WTC11 (cell line): Measurements from ENCODE around the gene LIMS2. TPM values are rescaled to one million over a fixed set of nuclear protein-coding genes. Genes with fewer than 3 reads are reported as not detected.
A peak's percentile ranks its signal among the peaks of the same experiment; 100 is the strongest.

Experiments
- ATAC-seq: fragments of 200-7000 bp; cut with Tn5 transposase; 2 replicates; pipeline ENCODE4 v1.10.0; 2021; ENCODE audit warnings: mild to moderate bottlenecking, moderate library complexity
- CTCF ChIA-PET: fragments of 300-600 bp; sonication (Branson Sonifier 250); formaldehyde crosslinking; loops from one replicate; lab custom pipeline; 2021; ENCODE audit warnings: antibody characterized with exemption; lab: Charles Lee
- POLR2A ChIA-PET: fragments of 350-600 bp; sonication (Branson Sonifier 250); formaldehyde crosslinking; loops from one replicate; lab custom pipeline; 2021; ENCODE audit warnings: antibody characterized with exemption; lab: Charles Lee
- DNase-seq: peaks from one replicate; pipeline ENCODE4 v3.0.0; 2021; ENCODE audit warnings: low spot score
- H3K27ac Mint-ChIP-seq: 2 replicates; pipeline ENCODE4 v1.8.0; 2021; ENCODE audit warnings: mixed read lengths
- H3K27me3 Mint-ChIP-seq: 2 replicates; pipeline ENCODE4 v1.8.0; 2021; ENCODE audit warnings: low read depth, mild to moderate bottlenecking, moderate library complexity, mixed read lengths
- H3K36me3 Mint-ChIP-seq: 2 replicates; pipeline ENCODE4 v1.8.0; 2021; ENCODE audit warnings: mixed read lengths
- H3K4me1 Mint-ChIP-seq: 2 replicates; pipeline ENCODE4 v1.8.0; 2022; ENCODE audit warnings: mixed read lengths
- H3K4me3 Mint-ChIP-seq: 2 replicates; pipeline ENCODE4 v1.8.0; 2021; ENCODE audit warnings: mild to moderate bottlenecking, moderate library complexity, mixed read lengths
- H3K9me3 Mint-ChIP-seq: 2 replicates; pipeline ENCODE4 v1.8.0; 2021; ENCODE audit warnings: mixed read lengths
- CREM ChIP-seq: sonication (generic); formaldehyde crosslinking; IDR thresholded peaks from 2 replicates; pipeline ENCODE4 v1.8.1; 2022; ENCODE audit warnings: mild to moderate bottlenecking, missing genetic modification reagents, moderate library complexity
- E2F4 ChIP-seq: sonication (generic); formaldehyde crosslinking; IDR thresholded peaks from 2 replicates; pipeline ENCODE4 v1.8.1; 2022; ENCODE audit warnings: low read depth, mild to moderate bottlenecking, moderate library complexity, missing genetic modification reagents, borderline replicate concordance
- ELF4 ChIP-seq: sonication (generic); formaldehyde crosslinking; IDR thresholded peaks from 2 replicates; pipeline ENCODE4 v1.8.1; 2022; ENCODE audit warnings: low read depth, mild to moderate bottlenecking, moderate library complexity, missing genetic modification reagents
- ESRRA ChIP-seq: sonication (generic); formaldehyde crosslinking; IDR thresholded peaks from 2 replicates; pipeline ENCODE4 v1.8.1; 2022; ENCODE audit warnings: mild to moderate bottlenecking, missing genetic modification reagents, borderline replicate concordance
- FOXK1 ChIP-seq: sonication (generic); formaldehyde crosslinking; IDR thresholded peaks from 2 replicates; pipeline ENCODE4 v1.8.0; 2022; ENCODE audit warnings: mild to moderate bottlenecking, moderate library complexity, missing genetic modification reagents
- FOXP1 ChIP-seq: sonication (generic); formaldehyde crosslinking; IDR thresholded peaks from 2 replicates; pipeline ENCODE4 v1.8.0; 2022; ENCODE audit warnings: missing genetic modification reagents, mild to moderate bottlenecking, moderate library complexity, borderline replicate concordance
- GRHL2 ChIP-seq: fragments of 250-450 bp; sonication (Bioruptor Pico); IDR thresholded peaks from 2 replicates; pipeline ENCODE4 v1.8.0; 2022; ENCODE audit warnings: mild to moderate bottlenecking, moderate library complexity; ENCODE audit not compliant: insufficient replicate concordance, severe bottlenecking
- HMGA2 ChIP-seq: fragments of 250-450 bp; sonication (Bioruptor Pico); IDR thresholded peaks from 2 replicates; pipeline ENCODE4 v1.4.0; 2021; ENCODE audit warnings: mild to moderate bottlenecking, moderate library complexity
- JUN ChIP-seq: sonication (generic); formaldehyde crosslinking; IDR thresholded peaks from 2 replicates; pipeline ENCODE4 v1.8.0; 2023; ENCODE audit warnings: mild to moderate bottlenecking, missing genetic modification reagents
- MXD4 ChIP-seq: fragments of 250-450 bp; sonication (Bioruptor Pico); IDR thresholded peaks from 2 replicates; pipeline ENCODE4 v1.8.0; 2021; ENCODE audit warnings: mild to moderate bottlenecking, moderate library complexity, borderline replicate concordance
- NFE2L1 ChIP-seq: sonication (generic); formaldehyde crosslinking; IDR thresholded peaks from 2 replicates; pipeline ENCODE4 v1.8.1; 2023; ENCODE audit warnings: missing genetic modification reagents
- NR3C1 ChIP-seq: sonication (generic); formaldehyde crosslinking; conservative IDR thresholded peaks from 2 replicates; pipeline ENCODE4 v1.8.1; 2023; ENCODE audit warnings: low read depth, mild to moderate bottlenecking, missing genetic modification reagents
- PRDM15 ChIP-seq: sonication (generic); formaldehyde crosslinking; IDR thresholded peaks from 2 replicates; pipeline ENCODE4 v1.8.0; 2022; ENCODE audit warnings: missing genetic modification reagents
- PRRX2 ChIP-seq: fragments of 250-450 bp; sonication (Bioruptor Pico); IDR thresholded peaks from 2 replicates; pipeline ENCODE4 v1.8.0; 2021; ENCODE audit warnings: mild to moderate bottlenecking
- RELA ChIP-seq: sonication (generic); formaldehyde crosslinking; IDR thresholded peaks from 2 replicates; pipeline ENCODE4 v1.8.1; 2022; ENCODE audit warnings: missing genetic modification reagents, mild to moderate bottlenecking, borderline replicate concordance
- TCF7 ChIP-seq: sonication (generic); formaldehyde crosslinking; IDR thresholded peaks from 2 replicates; pipeline ENCODE4 v1.8.0; 2022; ENCODE audit warnings: mild to moderate bottlenecking, low read depth, missing genetic modification reagents, moderate library complexity
- TEAD4 ChIP-seq: sonication (generic); formaldehyde crosslinking; IDR thresholded peaks from 2 replicates; pipeline ENCODE4 v1.8.0; 2022; ENCODE audit warnings: mild to moderate bottlenecking, missing genetic modification reagents
- ZBTB43 ChIP-seq: sonication (generic); formaldehyde crosslinking; IDR thresholded peaks from 2 replicates; pipeline ENCODE4 v1.8.1; 2023; ENCODE audit warnings: mild to moderate bottlenecking, missing genetic modification reagents
- ZNF232 ChIP-seq: sonication (generic); formaldehyde crosslinking; IDR thresholded peaks from 2 replicates; pipeline ENCODE4 v1.8.0; 2022; ENCODE audit warnings: mild to moderate bottlenecking, missing genetic modification reagents
- ZNF671 ChIP-seq: fragments of 250-450 bp; sonication (Bioruptor Pico); IDR thresholded peaks from 2 replicates; pipeline ENCODE4 v1.8.0; 2021; ENCODE audit warnings: mild to moderate bottlenecking
- ZSCAN18 ChIP-seq: fragments of 250-450 bp; sonication (Bioruptor Pico); IDR thresholded peaks from 2 replicates; pipeline ENCODE4 v2.1.2; 2022; ENCODE audit warnings: mild to moderate bottlenecking, moderate library complexity
- total RNA-seq: library from RNA; stranded (reverse); gene quantifications from 3 replicates; pipeline ENCODE4 v1.2.3, GENCODE V29; 2021

LIMS2 gene
- total RNA-seq, 1 experiment from 2014 or later, result 2.4 TPM

- Mint-ChIP-seq H3K36me3 (no peaks in the 10 kb centered on the region), H3K27ac (no peak overlapping the region), H3K9me3 (no peaks in the 10 kb centered on the region), H3K27me3 (peaks cover 2% of the 10 kb centered on the region; the same call in 1 of the 2 replicates), H3K4me1 (peaks cover 2% of the 10 kb centered on the region; the same call in 1 of the 2 replicates), H3K4me3 (no peak overlapping the region)
- no peak for DNase-seq
- TF ChIP-seq E2F4 (CRISPR knock-in tag), result no peak
- no peak for TF ChIP-seq ZNF232 (CRISPR knock-in tag)
- no peak for TF ChIP-seq TEAD4 (CRISPR knock-in tag)
- TF ChIP-seq NFE2L1, result no peak
- no peak for TF ChIP-seq MXD4
- no peak for TF ChIP-seq ZBTB43 (CRISPR knock-in tag)
- TF ChIP-seq RELA, result no peak
- TF ChIP-seq JUN (CRISPR knock-in tag), result no peak
- no peak for TF ChIP-seq NR3C1 (CRISPR knock-in tag)
- no peak for TF ChIP-seq PRRX2 (CRISPR knock-in tag)
- TF ChIP-seq ZNF671 (CRISPR knock-in tag), result no peak
- no peak for TF ChIP-seq ZSCAN18 (CRISPR knock-in tag)
- TF ChIP-seq GRHL2 (CRISPR knock-in tag), result no peak
- TF ChIP-seq ESRRA (CRISPR knock-in tag), result no peak
- no peak for TF ChIP-seq ELF4 (CRISPR knock-in tag)
- ATAC-seq, result no peak
- CTCF ChIA-PET, result interaction anchor here (0.6 to 5.1 kb wide), 3 partner anchors 42 to 453 kb away, joined by 3 to 59 read pairs (median 5); no protein-coding TSS in a partner anchor
- POLR2A ChIA-PET, result no interaction called here
These were observed 21.1 kb downstream of the LIMS2 start for GRCh38 chr2:127654084-127654837.

- peaks cover 2% of the 10 kb centered on the region; the same call in 1 of the 2 replicates for H3K27me3 Mint-ChIP-seq
- H3K36me3 Mint-ChIP-seq, result no peaks in the 10 kb centered on the region
These were observed 21.8 kb downstream of the LIMS2 start for GRCh38 chr2:127653421-127654083.

GRCh38 chr2:127652786-127653357 is 22.5 kb downstream of the LIMS2 start:
- H3K27me3 Mint-ChIP-seq, result peaks cover 2% of the 10 kb centered on the region; the same call in 1 of the 2 replicates
- peak overlapping the region; percentile 8 for H3K27ac Mint-ChIP-seq
- DNase-seq, result no peak
- H3K4me3 Mint-ChIP-seq, result no peak overlapping the region
- no peaks in the 10 kb centered on the region for H3K9me3 Mint-ChIP-seq
- no peak for ATAC-seq
- H3K36me3 Mint-ChIP-seq, result no peaks in the 10 kb centered on the region
- ChIA-PET CTCF (interaction anchor here (1.0 to 5.1 kb wide), 6 partner anchors 11 to 61 kb away, joined by 3 to 59 read pairs (median 4); no protein-coding TSS in a partner anchor), POLR2A (no interaction called here)
- H3K4me1 Mint-ChIP-seq, result peaks cover 4% of the 10 kb centered on the region
- no peak for TF ChIP-seq PRDM15 (CRISPR knock-in tag)
- TF ChIP-seq CREM (CRISPR knock-in tag), result no peak
- no peak for TF ChIP-seq HMGA2 (CRISPR knock-in tag)
- no peak for TF ChIP-seq ZSCAN18 (CRISPR knock-in tag)

More at GRCh38 chr2:127653421-127654083, 21.8 kb downstream of the LIMS2 start:
- CTCF ChIA-PET, result interaction anchor here (0.6 to 5.1 kb wide), 7 partner anchors 11 to 452 kb away, joined by 3 to 59 read pairs (median 5); no protein-coding TSS in a partner anchor
- DNase-seq (no peak), ATAC-seq (no peak)
- TF ChIP-seq FOXP1 (no peak), FOXK1 (CRISPR knock-in tag) (no peak), TCF7 (CRISPR knock-in tag) (no peak)
- TF ChIP-seq, all 79 proteins: peak for 0
- peak overlapping the region; percentile 49; the same call in 1 of the 2 replicates for H3K27ac Mint-ChIP-seq
- POLR2A ChIA-PET, result no interaction called here
- no peak overlapping the region for H3K4me3 Mint-ChIP-seq
- H3K9me3 Mint-ChIP-seq, result no peaks in the 10 kb centered on the region
- H3K4me1 Mint-ChIP-seq, result peaks cover 2% of the 10 kb centered on the region; the same call in 1 of the 2 replicates
